Prostate gland (tissue), 2 donors: ENCODE results near the gene TEX2. TPM values are rescaled to one million over a fixed set of nuclear protein-coding genes. Genes with fewer than 3 reads are reported as not detected.
"Not testable (repeated sequence)": the region's sequence is repeated elsewhere in the genome, so short reads cannot be mapped to it uniquely, and the experiment has no call there.

Experiments
- DNase-seq: peaks from one replicate; pipeline ENCODE4 v3.0.0-alpha.2; 2019; ENCODE audit warnings: low spot score
- H3K27ac ChIP-seq, 2 donors: fragments of 200-600 bp; sonication (generic); 2 replicates each; pipeline ENCODE4 v1.5.1; 2017 to 2019
- H3K27me3 ChIP-seq: fragments of 200-600 bp; sonication (generic); replicated peaks from 2 replicates; pipeline ENCODE4 v1.5.1; 2019; ENCODE audit not compliant: insufficient read depth
- H3K36me3 ChIP-seq, 2 donors: fragments of 200-600 bp; sonication (generic); 1 replicate in 1 of 2; 2 replicates in 1 of 2; pipeline versions ENCODE4 v1.5.1 to v1.8.1; 2017 to 2019
- H3K4me1 ChIP-seq: fragments of 200-600 bp; sonication (generic); replicated peaks from 2 replicates; pipeline ENCODE4 v1.5.1; 2019
- H3K4me3 ChIP-seq, 2 donors: fragments of 200-600 bp; sonication (generic); 2 replicates each; pipeline ENCODE4 v1.5.1; 2017 to 2019
- H3K9me3 ChIP-seq: fragments of 200-600 bp; sonication (generic); 2 replicates; pipeline ENCODE4 v1.5.1; 2017
- CTCF ChIP-seq, 4 experiments: fragments of 200-600 bp in 2 of 4; fragments of 450-650 bp in 2 of 4; sonication (generic) in 2 of 4; IDR thresholded peaks; 1 replicate in 3 of 4; 2 replicates in 1 of 4; pipeline ENCODE4 v1.5.1; 2016 to 2019; ENCODE audit warnings: antibody characterized with exemption in 4 of 4, mild to moderate bottlenecking in 2 of 4, moderate library complexity in 2 of 4
- POLR2A ChIP-seq: fragments of 450-650 bp; IDR thresholded peaks from one replicate; pipeline ENCODE4 v1.6.1; 2016; ENCODE audit warnings: antibody characterized with exemption, mild to moderate bottlenecking
- POLR2AphosphoS5 ChIP-seq: sonication (generic); formaldehyde crosslinking; IDR thresholded peaks from one replicate; pipeline ENCODE4 v1.6.1; 2017; ENCODE audit warnings: antibody characterized with exemption
- WGBS: methylation state at CpG from one replicate; pipeline ENCODE4 v1.1.5; 2018; 5-methylcytosine and 5-hydroxymethylcytosine counted together
- intact Hi-C: fragments of 100-400 bp; cut with DNase I; formaldehyde crosslinking; loops from one replicate; pipeline ENCODE4 v1.14.2; 2022
- total RNA-seq, 2 donors: library from RNA; depleted of rRNA; stranded (reverse); fragments of >200 nt; gene quantifications; one replicate each; pipeline ENCODE4 v1.1.0, GENCODE V29; 2016

Gene TEX2
- total RNA-seq, 2 donors from 2014 or later, result 31.3 to 43.8 TPM

GRCh38 chr17:64214950-64215349 lies 48.1 kb downstream of the TEX2 start:
- no peak for DNase-seq
- no peak overlapping the region for H3K27ac ChIP-seq

DNA sequence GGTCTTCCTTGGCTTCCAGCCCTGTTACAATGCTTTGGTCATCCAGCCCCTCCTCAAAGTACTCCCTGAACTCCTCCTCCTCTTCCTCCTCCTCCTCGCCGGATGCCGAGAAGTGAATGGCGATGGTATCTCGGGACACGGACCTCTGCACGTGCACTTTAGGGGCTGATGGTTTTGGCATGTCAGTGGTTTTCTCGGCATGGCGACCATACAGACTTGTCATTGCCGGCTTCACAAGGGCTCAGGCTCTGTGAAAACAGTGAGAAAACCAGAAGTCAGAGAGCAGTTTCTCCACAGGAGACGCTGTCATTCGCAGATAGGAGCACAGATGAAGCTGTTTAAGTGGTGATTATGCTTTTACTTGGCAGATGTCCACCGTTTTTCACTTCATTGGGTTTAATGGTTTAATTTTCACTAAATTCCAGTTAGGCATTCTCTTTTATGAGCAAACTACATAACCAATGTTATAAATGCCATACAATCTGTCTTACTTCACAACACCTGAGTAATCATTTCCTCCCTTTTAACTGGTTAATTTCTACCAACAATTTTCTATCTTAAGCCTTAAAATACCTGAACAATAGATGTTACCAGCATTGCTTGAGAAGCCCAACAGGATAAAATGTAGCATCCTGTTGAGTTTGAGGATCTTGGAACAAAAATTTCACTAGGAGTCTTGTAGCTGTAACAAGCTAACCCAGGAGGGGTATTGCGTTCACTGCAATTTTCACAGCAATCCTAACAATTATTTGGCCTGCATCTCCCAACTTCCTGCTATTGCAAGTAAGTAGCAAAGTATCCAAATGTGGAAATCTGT lies 48.9 kb downstream of the TEX2 start:
- DNase-seq, result no peak
- Histone ChIP-seq H3K4me1 (peaks cover 11% of the 10 kb centered on the region), H3K36me3 (no peaks in the 10 kb centered on the region), H3K27me3 (no peaks in the 10 kb centered on the region), H3K9me3 (no peaks in the 10 kb centered on the region), H3K27ac (no peak overlapping the region), H3K4me3 (no peak overlapping the region)
- intact Hi-C loops, result no loop called here
- 84% methylated on average over 14 of the region's 14 CpGs for WGBS
- TF ChIP-seq POLR2A (no peak), POLR2AphosphoS5 (no peak), CTCF (IDR thresholded peaks at IDR 0.05) (no peak)

More at GRCh38 chr17:64214950-64215349, 48.1 kb downstream of the TEX2 start:
- WGBS, result 97% methylated on average over 4 of the region's 4 CpGs
- intact Hi-C loops, result no loop called here
- Histone ChIP-seq H3K36me3 (no peaks in the 10 kb centered on the region), H3K27me3 (no peaks in the 10 kb centered on the region), H3K9me3 (no peaks in the 10 kb centered on the region), H3K4me3 (no peak overlapping the region), H3K4me1 (peaks cover 11% of the 10 kb centered on the region)
- TF ChIP-seq CTCF (IDR thresholded peaks at IDR 0.05), result no peak
- no peak for TF ChIP-seq POLR2AphosphoS5
- no peak for TF ChIP-seq POLR2A

DNA sequence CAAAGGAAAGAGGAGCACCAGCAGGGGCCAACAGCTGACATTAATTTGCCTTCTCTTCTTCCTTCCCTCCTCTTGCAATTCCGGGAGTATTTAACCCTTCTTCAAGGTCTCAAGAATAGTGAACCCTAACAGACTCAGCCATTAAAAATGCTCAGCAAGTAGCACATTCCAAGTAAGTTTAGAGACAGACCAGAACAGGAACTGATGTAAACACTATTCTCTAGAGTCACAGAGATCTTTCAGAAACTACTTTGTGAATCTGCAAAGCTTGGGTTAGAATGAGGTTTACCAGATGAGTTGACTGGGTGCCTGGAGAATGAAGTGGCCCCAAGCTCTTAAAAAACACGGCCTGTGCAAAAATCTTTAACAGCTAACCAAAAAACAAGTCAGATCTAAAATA lies 50.9 kb downstream of the TEX2 start:
- intact Hi-C loops, result no loop called here
- peaks cover 11% of the 10 kb centered on the region for H3K4me1 ChIP-seq
- H3K27me3 ChIP-seq, result no peaks in the 10 kb centered on the region
- no peak overlapping the region for H3K27ac ChIP-seq
- H3K36me3 ChIP-seq, result no peaks in the 10 kb centered on the region
- TF ChIP-seq POLR2A (no peak), CTCF (IDR thresholded peaks at IDR 0.05) (no peak), POLR2AphosphoS5 (no peak)
- no peak overlapping the region for H3K4me3 ChIP-seq
- WGBS, result 74% methylated on average over 2 of the region's 2 CpGs
- H3K9me3 ChIP-seq, result no peaks in the 10 kb centered on the region
- DNase-seq, result no peak

DNA sequence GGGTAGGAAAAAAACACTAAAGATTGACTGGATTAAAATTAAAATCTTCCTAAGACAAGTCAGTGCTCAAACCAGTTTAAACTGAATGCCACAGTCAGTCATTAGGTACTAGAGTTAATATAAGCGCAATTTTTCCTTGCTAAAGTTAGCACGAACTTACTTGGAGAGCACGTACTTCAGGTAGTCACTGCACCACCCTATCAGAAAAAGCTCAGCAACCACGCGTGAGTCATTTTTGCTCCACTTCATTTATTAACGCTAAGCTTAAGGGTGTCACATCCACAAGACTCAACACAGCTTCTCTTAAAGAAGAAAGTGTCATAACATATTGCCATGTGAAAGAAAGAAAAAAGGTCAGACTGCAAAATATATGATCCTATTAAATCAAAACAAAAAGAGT lies 53.1 kb downstream of the TEX2 start:
- no peaks in the 10 kb centered on the region for H3K36me3 ChIP-seq
- H3K27me3 ChIP-seq, result no peaks in the 10 kb centered on the region
- no peak overlapping the region for H3K27ac ChIP-seq
- H3K4me1 ChIP-seq, result no peaks in the 10 kb centered on the region
- no peak for DNase-seq
- intact Hi-C loops, result no loop called here
- H3K9me3 ChIP-seq, result no peaks in the 10 kb centered on the region
- H3K4me3 ChIP-seq, result no peak overlapping the region
- no peak for TF ChIP-seq CTCF (IDR thresholded peaks at IDR 0.05)
- WGBS, result 88% methylated on average over 6 of the region's 6 CpGs

- intact Hi-C loops, result no loop called here
- TF ChIP-seq POLR2A (no peak), POLR2AphosphoS5 (no peak), CTCF (IDR thresholded peaks at IDR 0.05) (no peak)
- WGBS, result 89% methylated on average over 5 of the region's 5 CpGs
- H3K27me3 ChIP-seq, result no peaks in the 10 kb centered on the region
- no peak for DNase-seq
- H3K4me1 ChIP-seq, result no peaks in the 10 kb centered on the region
- H3K36me3 ChIP-seq, result no peaks in the 10 kb centered on the region
- H3K4me3 ChIP-seq, result no peak overlapping the region
- H3K9me3 ChIP-seq, result no peaks in the 10 kb centered on the region
- H3K27ac ChIP-seq, result no peak overlapping the region
Observed at GRCh38 chr17:64209356-64209941, 53.6 kb downstream of the TEX2 start.

DNA sequence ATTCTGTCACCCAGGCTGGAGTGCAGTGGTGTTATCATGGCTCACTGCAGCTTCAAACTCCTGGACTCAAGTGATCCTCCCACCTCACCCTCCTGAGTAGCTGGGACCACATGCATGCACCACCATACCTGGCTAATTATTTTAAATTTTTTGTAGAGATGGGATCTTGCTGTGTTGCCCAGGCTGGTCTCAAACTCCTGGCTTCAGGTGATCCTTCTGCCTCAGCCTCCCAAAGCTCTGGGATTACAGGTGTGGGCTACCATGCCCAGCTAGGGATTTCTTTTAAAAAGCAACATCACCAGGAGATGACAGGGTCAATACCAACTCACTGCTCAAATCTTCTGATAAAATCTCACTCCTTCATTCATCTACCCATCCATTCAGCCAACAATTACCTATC lies 54.4 kb downstream of the TEX2 start:
- H3K4me3 ChIP-seq, H3K4me1 ChIP-seq, intact Hi-C loops, DNase-seq, H3K36me3 ChIP-seq, H3K9me3 ChIP-seq, H3K27ac ChIP-seq, H3K27me3 ChIP-seq: not testable (repeated sequence)
